ENCODE data around the gene ISCU. TPM values are rescaled to one million over a fixed set of nuclear protein-coding genes. Genes with fewer than 3 reads are reported as not detected.

Gene ISCU
- total and polyA plus RNA-seq, 8 donors = 83.3 to 256 (median 165) TPM

- H3K4me3 ChIP-seq = no peak overlapping the region
- intact Hi-C loops (cut with DNase I; ENCODE audit: low total_unique reads) = no loop called here
- DNase-seq = peak in 1 of 2 donors; percentile 5
- TF ChIP-seq CTCF (IDR thresholded peaks at IDR 0.05) (no peak), EP300 (IDR thresholded peaks at IDR 0.05) (no peak), POLR2AphosphoS5 (IDR thresholded peaks at IDR 0.05) (no peak), POLR2A (IDR thresholded peaks at IDR 0.05) (no peak)
- no peak overlapping the region for H3K27ac ChIP-seq
- 91 to 95% (median 94%) methylated on average over 35 to 39 of the region's 39 CpGs for WGBS, 5 donors
- peaks cover 46 to 73% (median 71%) of the 10 kb centered on the region in 4 donors for H3K36me3 ChIP-seq
- H3K4me1 ChIP-seq = peaks cover 11 to 28% (median 21%) of the 10 kb centered on the region in 4 donors
- no peaks in the 10 kb centered on the region for H3K9me3 ChIP-seq
- no peaks in the 10 kb centered on the region for H3K27me3 ChIP-seq
These were observed 43.5 kb upstream of the ISCU start for GRCh38 chr12:108518716-108519496.

GRCh38 chr12:108519558-108519957, 42.8 kb upstream of the ISCU start:
- no peak overlapping the region for H3K4me3 ChIP-seq
- DNase-seq = peak in 1 of 2 donors; percentile 18
- WGBS, 5 donors = 62 to 71% (median 68%) methylated on average over 4 of the region's 4 CpGs
- intact Hi-C loops (cut with DNase I; ENCODE audit: low total_unique reads) = no loop called here
- no peaks in the 10 kb centered on the region for H3K27me3 ChIP-seq
- TF ChIP-seq CTCF (IDR thresholded peaks at IDR 0.05) (no peak), POLR2AphosphoS5 (IDR thresholded peaks at IDR 0.05) (no peak), POLR2A (IDR thresholded peaks at IDR 0.05) (no peak), EP300 (IDR thresholded peaks at IDR 0.05) (no peak)
- H3K4me1 ChIP-seq = peaks cover 11 to 26% (median 18%) of the 10 kb centered on the region in 4 donors
- H3K36me3 ChIP-seq = peaks cover 53 to 80% (median 77%) of the 10 kb centered on the region in 4 donors
- H3K9me3 ChIP-seq = no peaks in the 10 kb centered on the region
- H3K27ac ChIP-seq = no peak overlapping the region

DNA sequence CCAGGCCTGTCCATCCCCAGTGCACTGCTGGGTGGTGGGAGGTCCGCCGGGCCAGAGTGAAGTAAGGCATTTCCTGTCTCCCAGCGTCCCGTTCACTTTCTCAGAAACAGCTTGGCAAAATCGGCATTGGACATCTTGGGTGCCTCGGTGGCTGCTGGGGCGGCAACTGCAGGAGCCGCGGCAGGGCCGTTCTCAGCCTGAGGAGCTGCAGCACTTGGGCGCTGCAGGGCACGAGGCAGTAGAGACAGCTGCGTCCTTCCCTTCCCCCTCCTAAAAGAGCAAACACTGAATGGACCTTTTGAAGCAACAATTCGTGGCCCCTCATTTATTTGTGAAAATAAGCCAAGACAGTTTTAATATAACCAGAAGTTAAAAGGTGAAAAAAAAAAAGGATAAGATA, 39.0 kb upstream of the ISCU start:
- no peak overlapping the region for H3K4me3 ChIP-seq
- intact Hi-C loops (cut with DNase I; ENCODE audit: low total_unique reads) = no loop called here
- 81 to 86% (median 83%) methylated on average over 12 to 14 of the region's 14 CpGs for WGBS, 5 donors
- H3K27ac ChIP-seq = peak overlapping the region in 1 of 5 donors; percentile 2
- TF ChIP-seq POLR2A (IDR thresholded peaks at IDR 0.05) (no peak), EP300 (IDR thresholded peaks at IDR 0.05) (no peak), POLR2AphosphoS5 (IDR thresholded peaks at IDR 0.05) (no peak), CTCF (IDR thresholded peaks at IDR 0.05) (no peak)
- no peaks in the 10 kb centered on the region for H3K9me3 ChIP-seq
- no peak for DNase-seq
- no peaks in the 10 kb centered on the region for H3K27me3 ChIP-seq
- H3K4me1 ChIP-seq = peaks cover 0 to 6% (median 0%) of the 10 kb centered on the region in 4 donors
- peaks cover 85 to 100% (median 100%) of the 10 kb centered on the region in 4 donors for H3K36me3 ChIP-seq

DNA sequence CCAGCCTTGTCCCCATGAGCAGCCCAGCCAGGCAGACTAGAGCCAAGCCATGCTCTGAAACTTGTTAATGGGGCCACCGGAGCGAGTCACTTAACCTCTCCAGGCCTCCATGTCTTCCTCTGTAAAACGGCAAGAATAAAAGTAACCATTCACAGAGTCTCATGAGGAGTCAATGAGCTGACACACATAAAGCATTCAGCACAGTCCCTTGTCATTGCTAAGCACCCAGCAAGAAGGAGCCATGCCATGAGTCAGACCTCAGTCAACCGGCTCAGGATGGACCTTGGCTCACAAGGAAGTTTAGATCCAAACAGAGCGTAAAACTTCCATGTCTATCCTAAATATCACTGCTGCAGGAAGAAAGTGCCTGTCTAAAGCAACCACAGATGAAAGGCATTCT, 36.7 kb upstream of the ISCU start:
- Histone ChIP-seq H3K4me1 (peaks cover 0 to 6% (median 0%) of the 10 kb centered on the region in 4 donors), H3K27ac (no peak overlapping the region), H3K27me3 (no peaks in the 10 kb centered on the region), H3K9me3 (no peaks in the 10 kb centered on the region), H3K4me3 (no peak overlapping the region), H3K36me3 (peaks cover 90 to 100% (median 100%) of the 10 kb centered on the region in 4 donors)
- TF ChIP-seq CTCF (IDR thresholded peaks at IDR 0.05) (no peak), POLR2A (IDR thresholded peaks at IDR 0.05) (no peak), EP300 (IDR thresholded peaks at IDR 0.05) (no peak), POLR2AphosphoS5 (IDR thresholded peaks at IDR 0.05) (no peak)
- intact Hi-C loops (cut with DNase I; ENCODE audit: low total_unique reads) = no loop called here
- 81 to 89% (median 86%) methylated on average over 5 of the region's 5 CpGs for WGBS, 5 donors
- DNase-seq = no peak

All from stomach (tissue), 9 donors.